Measurements from ENCODE around the gene TCF4.
A peak's percentile ranks its signal among the peaks of the same experiment; 100 is the strongest.

The TCF4 gene

GRCh38 chr18:55336438-55337100 lies 251.4 kb downstream of the TCF4 start:
- H3K9ac ChIP-seq (ENCODE audit: low read depth, low read length), result no peak overlapping the region
- peaks cover 22% of the 10 kb centered on the region for H3K4me1 ChIP-seq (ENCODE audit: control insufficient read depth, insufficient read depth, low read length)
- H3K4me2 ChIP-seq (ENCODE audit: low read length), result no peak overlapping the region
- H3K4me3 ChIP-seq (ENCODE audit: low read length), result no peak overlapping the region
- no peaks in the 10 kb centered on the region for H3K27me3 ChIP-seq (ENCODE audit: control insufficient read depth, insufficient read depth, low read length)
- H3K9me3 ChIP-seq (replicated peaks; ENCODE audit: low read length), result no peaks in the 10 kb centered on the region
- H3K36me3 ChIP-seq (ENCODE audit: insufficient read depth, low read length), result no peaks in the 10 kb centered on the region

GRCh38 chr18:55334875-55335274 lies 253.1 kb downstream of the TCF4 start:
- no peaks in the 10 kb centered on the region for H3K27me3 ChIP-seq (ENCODE audit: control insufficient read depth, insufficient read depth, low read length)
- H3K4me3 ChIP-seq (ENCODE audit: low read length), result no peak overlapping the region
- peaks cover 22% of the 10 kb centered on the region for H3K4me1 ChIP-seq (ENCODE audit: control insufficient read depth, insufficient read depth, low read length)
- no peaks in the 10 kb centered on the region for H3K36me3 ChIP-seq (ENCODE audit: insufficient read depth, low read length)
- H3K4me2 ChIP-seq (ENCODE audit: low read length), result no peak overlapping the region
- no peaks in the 10 kb centered on the region for H3K9me3 ChIP-seq (replicated peaks; ENCODE audit: low read length)
- H3K9ac ChIP-seq (ENCODE audit: low read depth, low read length), result no peak overlapping the region

GRCh38 chr18:55331301-55331700 lies 256.7 kb downstream of the TCF4 start:
- H3K27me3 ChIP-seq (ENCODE audit: control insufficient read depth, insufficient read depth, low read length), result no peaks in the 10 kb centered on the region

GRCh38 chr18:55328301-55328700 lies 259.7 kb downstream of the TCF4 start:
- no peaks in the 10 kb centered on the region for H3K36me3 ChIP-seq (ENCODE audit: insufficient read depth, low read length)
- no peak overlapping the region for H3K9ac ChIP-seq (ENCODE audit: low read depth, low read length)
- H3K4me2 ChIP-seq (ENCODE audit: low read length), result peak overlapping the region; percentile 30
- H3K4me1 ChIP-seq (ENCODE audit: control insufficient read depth, insufficient read depth, low read length), result peaks cover 20% of the 10 kb centered on the region
- H3K27me3 ChIP-seq (ENCODE audit: control insufficient read depth, insufficient read depth, low read length), result no peaks in the 10 kb centered on the region
- H3K9me3 ChIP-seq (replicated peaks; ENCODE audit: low read length), result no peaks in the 10 kb centered on the region
- no peak overlapping the region for H3K4me3 ChIP-seq (ENCODE audit: low read length)

More at GRCh38 chr18:55331301-55331700, 256.7 kb downstream of the TCF4 start:
- Histone ChIP-seq H3K4me3 (ENCODE audit: low read length) (no peak overlapping the region), H3K9me3 (replicated peaks; ENCODE audit: low read length) (no peaks in the 10 kb centered on the region), H3K9ac (ENCODE audit: low read depth, low read length) (no peak overlapping the region), H3K4me2 (ENCODE audit: low read length) (no peak overlapping the region), H3K36me3 (ENCODE audit: insufficient read depth, low read length) (no peaks in the 10 kb centered on the region), H3K4me1 (ENCODE audit: control insufficient read depth, insufficient read depth, low read length) (peaks cover 15% of the 10 kb centered on the region)

- H3K9ac ChIP-seq (ENCODE audit: low read depth, low read length), result no peak overlapping the region
- peaks cover 28% of the 10 kb centered on the region for H3K4me1 ChIP-seq (ENCODE audit: control insufficient read depth, insufficient read depth, low read length)
- H3K4me3 ChIP-seq (ENCODE audit: low read length), result no peak overlapping the region
- no peaks in the 10 kb centered on the region for H3K27me3 ChIP-seq (ENCODE audit: control insufficient read depth, insufficient read depth, low read length)
- no peaks in the 10 kb centered on the region for H3K36me3 ChIP-seq (ENCODE audit: insufficient read depth, low read length)
- H3K4me2 ChIP-seq (ENCODE audit: low read length), result no peak overlapping the region
- H3K9me3 ChIP-seq (replicated peaks; ENCODE audit: low read length), result no peaks in the 10 kb centered on the region
These were observed 260.5 kb downstream of the TCF4 start for GRCh38 chr18:55327454-55327853.

GRCh38 chr18:55326134-55326533 lies 261.9 kb downstream of the TCF4 start:
- Histone ChIP-seq H3K4me3 (ENCODE audit: low read length) (no peak overlapping the region), H3K27me3 (ENCODE audit: control insufficient read depth, insufficient read depth, low read length) (no peaks in the 10 kb centered on the region), H3K9me3 (replicated peaks; ENCODE audit: low read length) (no peaks in the 10 kb centered on the region), H3K9ac (ENCODE audit: low read depth, low read length) (no peak overlapping the region), H3K4me1 (ENCODE audit: control insufficient read depth, insufficient read depth, low read length) (peaks cover 28% of the 10 kb centered on the region), H3K4me2 (ENCODE audit: low read length) (no peak overlapping the region), H3K36me3 (ENCODE audit: insufficient read depth, low read length) (no peaks in the 10 kb centered on the region)

- no peak overlapping the region for H3K4me3 ChIP-seq (ENCODE audit: low read length)
- no peaks in the 10 kb centered on the region for H3K9me3 ChIP-seq (replicated peaks; ENCODE audit: low read length)
- no peak overlapping the region for H3K4me2 ChIP-seq (ENCODE audit: low read length)
- H3K27me3 ChIP-seq (ENCODE audit: control insufficient read depth, insufficient read depth, low read length), result no peaks in the 10 kb centered on the region
- H3K36me3 ChIP-seq (ENCODE audit: insufficient read depth, low read length), result no peaks in the 10 kb centered on the region
- peaks cover 38% of the 10 kb centered on the region for H3K4me1 ChIP-seq (ENCODE audit: control insufficient read depth, insufficient read depth, low read length)
- no peak overlapping the region for H3K9ac ChIP-seq (ENCODE audit: low read depth, low read length)
These were observed 263.8 kb downstream of the TCF4 start for GRCh38 chr18:55324166-55324565.

- Histone ChIP-seq H3K27me3 (ENCODE audit: control insufficient read depth, insufficient read depth, low read length) (no peaks in the 10 kb centered on the region), H3K9me3 (replicated peaks; ENCODE audit: low read length) (no peaks in the 10 kb centered on the region), H3K36me3 (ENCODE audit: insufficient read depth, low read length) (no peaks in the 10 kb centered on the region), H3K4me3 (ENCODE audit: low read length) (peak overlapping the region; percentile 80), H3K4me2 (ENCODE audit: low read length) (peak overlapping the region; percentile 96), H3K4me1 (ENCODE audit: control insufficient read depth, insufficient read depth, low read length) (peaks cover 38% of the 10 kb centered on the region), H3K9ac (ENCODE audit: low read depth, low read length) (peak overlapping the region; percentile 85)
These were observed 264.7 kb downstream of the TCF4 start for GRCh38 chr18:55323051-55323994.

- Histone ChIP-seq H3K4me1 (ENCODE audit: control insufficient read depth, insufficient read depth, low read length) (peaks cover 39% of the 10 kb centered on the region), H3K4me2 (ENCODE audit: low read length) (peak overlapping the region; percentile 96), H3K9ac (ENCODE audit: low read depth, low read length) (peak overlapping the region; percentile 85), H3K27me3 (ENCODE audit: control insufficient read depth, insufficient read depth, low read length) (no peaks in the 10 kb centered on the region), H3K4me3 (ENCODE audit: low read length) (peak overlapping the region; percentile 80), H3K9me3 (replicated peaks; ENCODE audit: low read length) (no peaks in the 10 kb centered on the region), H3K36me3 (ENCODE audit: insufficient read depth, low read length) (no peaks in the 10 kb centered on the region)
These were observed 265.7 kb downstream of the TCF4 start for GRCh38 chr18:55322178-55322735.

- Histone ChIP-seq H3K4me3 (ENCODE audit: low read length) (peak overlapping the region; percentile 80), H3K4me1 (ENCODE audit: control insufficient read depth, insufficient read depth, low read length) (peaks cover 46% of the 10 kb centered on the region), H3K9me3 (replicated peaks; ENCODE audit: low read length) (no peaks in the 10 kb centered on the region), H3K36me3 (ENCODE audit: insufficient read depth, low read length) (no peaks in the 10 kb centered on the region), H3K4me2 (ENCODE audit: low read length) (peak overlapping the region; percentile 96), H3K27me3 (ENCODE audit: control insufficient read depth, insufficient read depth, low read length) (no peaks in the 10 kb centered on the region), H3K9ac (ENCODE audit: low read depth, low read length) (peak overlapping the region; percentile 85)
These were observed 266.5 kb downstream of the TCF4 start for GRCh38 chr18:55321265-55322177.

Data from skeletal muscle satellite cell (primary cell).